ENCODE measurements around the gene DEFB127.
"Not testable (repeated sequence)": the region's sequence is repeated elsewhere in the genome, so short reads cannot be mapped to it uniquely, and the experiment has no call there.

The DEFB127 gene, protein sequence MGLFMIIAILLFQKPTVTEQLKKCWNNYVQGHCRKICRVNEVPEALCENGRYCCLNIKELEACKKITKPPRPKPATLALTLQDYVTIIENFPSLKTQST

DNA sequence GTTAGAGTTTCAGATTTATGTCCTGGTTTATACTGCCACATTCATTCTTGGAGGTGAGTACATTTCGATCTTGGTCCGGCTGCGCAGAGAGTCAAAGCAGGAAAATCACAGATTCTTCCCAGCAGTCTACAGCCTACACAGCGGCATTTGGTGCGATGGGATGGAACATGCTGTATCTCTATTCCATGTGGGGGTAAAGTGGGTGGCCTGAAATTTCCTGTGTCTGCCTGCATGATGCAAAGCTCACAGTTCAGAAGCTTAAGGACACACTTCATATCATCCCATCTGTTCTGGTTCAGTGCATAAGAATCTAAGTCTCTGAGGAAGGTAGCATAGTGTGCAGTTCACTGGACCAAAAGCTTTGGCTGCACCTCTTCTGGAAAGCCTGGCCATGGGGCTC, at the start of gene DEFB127:
Gene DEFB127, plus strand, starts transcription at position 301 of the 400 bp plus-strand sequence. Its CDS starts 91 bp downstream, at position 392.
- DNase-seq (ENCODE audit: low read depth in 3 of 3): no peak

DNA sequence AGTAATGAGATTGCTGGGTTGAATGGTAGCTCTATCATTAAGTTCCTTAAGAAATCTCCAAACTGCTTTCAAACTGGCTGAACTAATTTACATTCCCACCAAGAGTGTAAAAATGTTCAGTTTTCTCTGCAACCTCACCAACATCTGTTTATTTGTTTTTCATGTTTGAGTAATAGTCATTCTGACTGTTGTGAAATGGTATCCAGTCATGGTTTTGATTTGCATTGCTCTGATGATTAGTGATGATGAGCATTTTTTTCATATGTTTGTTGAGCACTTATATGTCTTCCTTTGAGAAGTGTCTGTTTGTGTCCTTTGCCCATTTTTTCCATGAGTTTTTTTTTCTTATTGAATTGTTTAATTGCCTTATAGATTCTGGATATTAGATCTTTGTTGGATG, 44.9 kb upstream of the DEFB127 start:
- no peak for DNase-seq (ENCODE audit: low read depth in 3 of 3)

DNA sequence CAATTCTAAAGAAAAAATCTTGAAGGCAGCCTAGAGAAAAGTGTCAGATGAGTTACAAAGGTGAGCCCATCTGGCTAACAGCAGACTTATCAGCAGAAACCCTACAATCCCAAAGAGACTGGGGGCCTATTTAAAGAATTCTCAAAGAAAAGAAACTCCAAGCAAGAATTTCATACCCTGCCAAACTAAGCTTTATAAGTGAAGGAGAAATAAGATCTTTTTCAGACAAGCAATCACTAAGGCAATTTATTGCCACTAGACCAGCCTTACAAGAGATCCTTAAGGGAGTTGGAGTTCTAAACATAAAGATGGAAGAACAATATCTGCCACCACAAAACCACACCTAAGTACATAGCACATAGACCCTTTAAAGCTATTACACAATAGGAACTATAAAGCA, 39.7 kb upstream of the DEFB127 start:
- DNase-seq (ENCODE audit: low read depth in 3 of 3): no peak

DNA sequence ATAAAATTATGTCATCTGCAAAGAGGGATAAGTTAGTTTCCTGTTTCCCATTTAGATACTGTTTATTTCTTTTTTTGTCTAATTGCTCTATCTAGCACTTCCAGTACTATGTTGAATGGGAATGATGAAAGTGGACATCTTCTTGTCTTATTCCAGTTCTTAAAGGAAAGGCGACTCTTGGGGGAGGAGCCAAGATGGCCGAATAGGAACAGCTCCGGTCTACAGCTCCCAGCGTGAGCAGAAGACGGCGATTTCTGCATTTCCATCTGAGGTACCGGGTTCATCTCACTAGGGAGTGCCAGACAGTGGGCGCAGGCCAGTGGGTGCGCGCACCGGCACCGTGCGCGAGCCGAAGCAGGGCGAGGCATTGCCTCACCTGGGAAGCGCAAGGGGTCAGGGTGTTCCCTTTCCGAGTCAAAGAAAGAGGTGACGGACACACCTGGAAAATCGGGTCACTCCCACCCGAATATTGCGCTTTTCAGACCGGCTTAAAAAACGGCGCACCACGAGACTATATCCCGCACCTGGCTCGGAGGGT, 27.4 kb upstream of the DEFB127 start:
- not testable (repeated sequence) for DNase-seq (ENCODE audit: low read depth in 3 of 3)

DNA sequence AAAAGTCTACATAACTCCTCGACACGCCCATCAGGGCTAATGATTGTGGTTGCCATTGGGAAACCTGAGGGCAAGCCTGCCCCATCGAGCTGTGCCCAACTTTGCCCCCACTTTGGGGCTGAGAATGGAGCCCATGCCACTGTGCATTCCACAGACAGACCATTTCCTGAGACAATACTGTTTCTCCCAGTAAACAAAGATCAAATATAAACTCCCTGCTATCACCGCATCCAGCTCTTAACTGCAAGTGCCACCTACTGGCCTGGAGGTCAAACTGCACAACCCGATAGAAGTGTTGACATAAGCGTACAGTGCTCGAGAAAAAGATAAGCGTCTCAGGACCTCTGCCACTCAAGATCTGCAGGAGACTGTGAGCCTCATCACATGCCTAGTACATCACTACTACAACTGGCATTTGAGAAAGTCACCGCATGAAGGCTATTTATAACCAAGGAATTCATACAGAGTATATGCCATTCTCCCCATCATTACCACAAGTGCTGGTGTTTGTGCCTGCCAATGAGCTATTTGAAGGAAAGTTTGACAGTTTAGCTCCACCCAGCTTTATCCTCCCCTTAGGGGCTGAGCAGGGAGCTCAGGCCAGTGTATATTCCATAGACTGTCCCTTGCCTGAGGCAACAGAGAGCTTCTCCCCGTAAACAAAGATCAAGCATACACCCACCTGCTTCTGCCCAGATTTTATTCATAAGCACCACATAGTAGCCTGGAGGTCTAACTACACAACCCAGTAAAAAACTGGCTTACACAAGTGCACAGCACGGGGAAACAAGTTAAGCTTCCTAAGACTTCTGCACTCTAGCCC, 19.4 kb upstream of the DEFB127 start:
- DNase-seq (ENCODE audit: low read depth in 3 of 3): no peak

DNA sequence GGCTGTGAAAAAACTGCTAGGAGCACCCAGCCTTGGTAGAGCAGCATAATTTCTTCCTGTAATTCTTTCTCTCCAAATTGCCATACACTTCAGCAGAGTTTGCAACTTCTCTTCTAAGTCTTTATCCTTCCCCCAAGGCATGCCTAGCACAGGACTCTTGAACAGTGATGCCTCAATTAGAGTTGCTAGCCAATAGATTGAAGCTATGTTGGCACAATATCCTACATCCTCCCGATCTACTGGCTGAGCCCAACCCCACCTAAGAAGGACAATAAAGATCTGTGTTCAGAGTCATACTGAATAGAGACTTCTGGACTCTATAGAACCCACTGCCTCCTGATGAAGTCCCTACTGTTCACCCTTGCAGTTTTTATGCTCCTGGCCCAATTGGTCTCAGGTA, 15.0 kb upstream of the DEFB127 start, which contains the start of gene DEFB126:
Gene DEFB126, plus strand, starts transcription at position 301 of the 400 bp plus-strand sequence. Its CDS starts 39 bp downstream, at position 340.
- DNase-seq (ENCODE audit: low read depth in 3 of 3): no peak

DNA sequence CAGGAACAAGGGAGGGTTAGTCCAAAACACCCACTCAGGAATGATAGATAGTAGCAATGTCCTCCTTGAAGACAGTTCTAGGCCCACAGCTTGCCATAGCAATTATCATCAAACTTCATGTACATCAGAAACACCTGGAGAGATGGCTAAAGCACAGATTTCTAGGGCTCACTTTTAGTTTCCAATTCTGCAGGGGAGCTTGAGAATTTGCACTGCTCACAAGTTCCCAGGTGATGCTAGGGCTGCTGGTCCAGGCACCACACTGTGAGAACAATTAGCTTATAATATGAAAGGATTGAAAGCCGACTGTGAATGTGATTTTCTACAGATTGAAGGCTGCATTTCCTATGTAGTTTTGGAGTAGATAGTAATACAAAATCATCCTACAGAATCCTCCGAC, 11.4 kb upstream of the DEFB127 start:
- DNase-seq (ENCODE audit: low read depth in 3 of 3): no peak

DNA sequence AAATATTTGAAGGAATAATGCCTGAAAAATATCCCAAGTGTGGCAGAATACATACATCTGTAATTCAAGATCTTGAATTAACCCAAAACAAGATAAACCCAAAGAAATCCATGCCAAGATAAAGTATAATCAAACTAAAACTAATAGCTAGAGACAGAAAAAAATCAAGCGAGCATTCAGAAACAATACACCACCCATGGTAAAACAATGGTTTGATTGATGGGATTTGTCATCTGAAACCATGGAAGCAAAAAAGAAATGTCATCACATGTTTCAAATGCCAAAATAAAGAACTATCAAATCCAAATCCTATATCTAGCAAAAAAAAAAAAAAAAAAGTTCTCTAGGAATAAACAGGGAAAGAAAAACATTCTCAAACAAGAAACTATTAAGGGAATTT, 5.1 kb upstream of the DEFB127 start:
- DNase-seq (ENCODE audit: low read depth in 3 of 3): no peak

DNA sequence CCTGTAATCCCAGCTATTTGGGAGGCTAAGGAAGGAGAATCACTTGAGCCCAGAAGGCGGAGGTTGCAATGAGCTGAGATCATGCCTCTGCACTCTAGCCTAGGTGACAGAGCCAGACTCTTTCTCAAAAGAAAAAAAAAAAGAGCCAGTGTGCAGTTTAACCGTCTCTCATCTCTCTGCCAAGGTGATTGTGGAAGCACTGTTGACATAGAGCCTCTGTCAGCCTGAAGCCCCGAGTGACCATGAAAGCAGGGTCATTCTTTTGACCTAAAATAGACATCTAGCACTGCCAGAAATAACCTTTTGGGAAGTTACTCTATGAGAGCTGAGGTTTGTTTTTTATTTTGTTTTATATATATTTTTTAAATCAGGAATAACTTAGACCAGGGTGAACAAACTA, 7.4 kb downstream of the DEFB127 start:
- DNase-seq (ENCODE audit: low read depth in 3 of 3): no peak

DNA sequence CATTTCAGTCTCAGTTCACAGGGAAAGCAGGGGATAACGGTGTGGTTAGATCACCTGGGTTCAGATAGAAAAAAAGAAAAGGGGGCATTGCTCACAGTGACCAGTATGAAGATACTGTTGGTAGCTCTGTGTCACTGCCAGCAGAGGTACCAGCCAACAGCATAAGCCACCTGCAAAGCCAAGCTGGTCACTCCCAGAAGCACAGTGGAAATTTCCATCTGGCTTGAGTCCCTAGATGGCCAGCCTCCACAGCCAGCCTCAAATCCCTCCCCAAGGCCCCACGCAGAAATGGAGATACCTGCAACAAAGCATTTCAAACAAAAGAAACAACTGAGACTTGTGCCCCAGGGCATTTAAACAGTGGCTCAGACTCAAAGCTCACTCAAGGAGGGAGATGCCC, 11.6 kb downstream of the DEFB127 start:
- DNase-seq (ENCODE audit: low read depth in 3 of 3): no peak

DNA sequence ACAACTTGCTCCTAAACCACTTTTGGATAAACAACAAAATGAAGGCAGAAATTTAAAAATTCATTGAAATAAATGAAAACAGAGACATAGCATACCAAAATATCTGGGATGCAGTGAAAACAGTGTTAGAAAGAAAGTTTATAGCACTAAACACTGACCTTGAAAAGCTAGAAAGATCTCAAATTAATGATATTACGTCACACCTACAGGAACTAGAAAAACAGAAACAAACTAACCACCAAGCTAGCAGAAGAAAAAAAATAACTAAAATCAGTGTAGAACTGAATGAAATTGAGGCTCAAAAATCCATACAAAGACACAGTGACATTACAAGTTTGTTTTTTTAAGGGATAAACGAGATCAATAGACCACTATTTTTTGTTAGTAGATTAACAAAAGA, 27.0 kb downstream of the DEFB127 start:
- DNase-seq (ENCODE audit: low read depth in 3 of 3): no peak

DNA sequence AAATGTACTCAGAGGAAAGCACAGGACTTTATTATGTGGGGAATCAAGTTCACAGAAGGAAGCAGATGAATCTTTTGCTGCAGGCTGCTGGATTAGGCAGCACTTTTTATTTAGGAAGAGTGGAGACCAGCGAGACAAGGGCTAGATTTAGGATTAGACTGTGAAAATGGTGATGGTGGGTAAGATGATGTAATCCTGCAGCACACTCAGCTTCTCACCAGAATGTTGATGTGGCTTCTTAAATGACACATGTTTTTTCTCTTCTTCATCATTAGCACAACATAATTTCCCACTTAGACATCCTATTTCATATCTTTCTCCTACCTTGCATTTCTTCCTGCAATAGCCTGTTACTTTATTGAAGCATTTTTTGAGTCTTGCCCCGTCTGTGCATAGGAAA, 30.5 kb downstream of the DEFB127 start:
- no peak for DNase-seq (ENCODE audit: low read depth in 3 of 3)

DNA sequence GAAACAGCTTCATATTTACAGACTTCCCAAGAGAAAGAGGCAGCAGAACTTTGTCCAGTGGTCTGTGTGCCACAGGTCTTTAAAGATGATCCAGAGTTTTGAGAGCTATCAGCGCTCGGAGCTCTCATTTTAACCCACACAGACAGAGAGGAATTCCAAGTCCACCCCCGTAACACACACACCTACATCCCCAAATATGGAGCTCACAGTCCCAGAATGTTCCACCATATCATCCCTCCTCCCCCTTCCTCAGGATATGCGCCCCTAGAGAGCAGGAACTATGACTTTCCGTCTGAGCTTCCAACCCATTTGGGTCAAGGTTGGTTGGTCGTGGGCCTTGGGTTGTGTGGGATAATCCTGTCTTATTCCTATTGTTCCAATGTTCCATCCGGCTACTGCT, 32.4 kb downstream of the DEFB127 start, which contains the start of gene DEFB128:
Gene DEFB128, minus strand, starts transcription at position 101 of the 400 bp plus-strand sequence. Its CDS starts 88 bp downstream, at position 13.
- no peak for DNase-seq (ENCODE audit: low read depth in 3 of 3)

DNA sequence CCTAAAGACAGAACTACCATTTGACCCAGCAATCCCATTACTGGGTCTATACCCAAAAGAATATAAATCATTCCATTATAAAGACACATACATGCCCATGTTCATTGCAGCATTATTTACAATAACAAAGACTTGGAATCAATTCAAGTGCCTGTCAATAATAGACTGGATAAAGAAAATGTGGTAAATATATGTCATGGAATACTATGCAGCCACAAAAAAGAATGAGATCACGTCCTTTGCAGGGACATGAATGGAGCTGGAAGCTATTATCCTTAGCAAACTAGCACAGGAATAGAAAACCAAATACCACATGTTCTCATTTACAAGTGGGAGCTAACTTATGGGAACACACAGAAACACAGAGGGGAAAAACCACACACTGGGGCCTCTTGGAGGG, 41.0 kb downstream of the DEFB127 start:
- no peak for DNase-seq (ENCODE audit: low read depth in 3 of 3)

DNA sequence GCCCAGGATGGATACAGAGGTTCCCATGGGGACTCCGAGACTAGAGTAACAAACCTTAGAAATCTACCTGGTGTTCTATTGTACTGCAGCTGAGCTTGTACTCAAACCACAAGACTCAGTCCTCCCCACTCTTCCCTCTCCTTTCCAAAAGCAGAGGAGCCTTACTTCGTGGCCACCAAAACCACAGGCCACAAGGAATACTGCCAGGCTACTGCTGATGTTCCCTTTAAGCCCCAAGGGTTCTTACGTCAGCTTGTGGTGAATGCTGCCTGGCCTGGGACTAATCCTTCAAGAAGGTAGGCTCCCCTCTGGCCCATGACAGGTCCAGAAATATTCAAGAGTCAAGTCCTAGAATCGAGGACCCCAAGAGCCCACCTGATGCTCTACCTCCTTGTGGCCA, 42.7 kb downstream of the DEFB127 start:
- no peak for DNase-seq (ENCODE audit: low read depth in 3 of 3)

DNA sequence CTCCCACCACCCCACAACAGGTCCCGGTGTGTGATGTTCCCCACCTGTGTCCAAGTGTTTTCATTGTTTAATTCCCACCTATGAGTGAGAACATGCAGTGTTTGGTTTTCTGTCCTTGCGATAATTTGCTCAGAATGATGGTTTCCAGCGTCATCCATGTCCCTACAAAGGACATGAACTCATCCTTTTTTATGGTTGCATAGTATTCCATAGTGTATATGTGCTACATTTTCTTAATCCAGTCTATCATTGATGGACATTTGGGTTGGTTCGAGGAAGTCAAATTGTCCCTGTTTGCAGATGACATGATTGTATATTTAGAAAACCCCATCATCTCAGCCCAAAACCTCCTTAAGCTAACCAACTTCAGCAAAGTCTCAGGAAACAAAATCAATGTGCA, 46.4 kb downstream of the DEFB127 start:
- DNase-seq (ENCODE audit: low read depth in 3 of 3): not testable (repeated sequence)
